Tibial nerve (tissue), 4 donors: ENCODE measurements around the gene PTH1R.

Experiments used
- EP300 ChIP-seq, 2 donors: sonication (generic); formaldehyde crosslinking; IDR thresholded peaks; one replicate each; pipeline ENCODE4 v1.6.1; 2017; ENCODE audit warnings: antibody characterized with exemption in 2 of 2, mild to moderate bottlenecking in 1 of 2
- POLR2A ChIP-seq, 2 donors: fragments of 450-650 bp; IDR thresholded peaks; one replicate each; pipeline ENCODE4 v1.6.1; 2017; ENCODE audit warnings: antibody characterized with exemption in 2 of 2, mild to moderate bottlenecking in 2 of 2, moderate library complexity in 2 of 2
- TF ChIP-seq, protein P1 (sequence below), 5 experiments: fragments of 200-600 bp in 3 of 5; fragments of 450-650 bp in 2 of 5; sonication (generic) in 3 of 5; IDR thresholded peaks; one replicate each; pipeline ENCODE4 v1.5.1; 2016 to 2019; ENCODE audit warnings: antibody characterized with exemption in 5 of 5, mild to moderate bottlenecking in 3 of 5, moderate library complexity in 2 of 5

DNA sequence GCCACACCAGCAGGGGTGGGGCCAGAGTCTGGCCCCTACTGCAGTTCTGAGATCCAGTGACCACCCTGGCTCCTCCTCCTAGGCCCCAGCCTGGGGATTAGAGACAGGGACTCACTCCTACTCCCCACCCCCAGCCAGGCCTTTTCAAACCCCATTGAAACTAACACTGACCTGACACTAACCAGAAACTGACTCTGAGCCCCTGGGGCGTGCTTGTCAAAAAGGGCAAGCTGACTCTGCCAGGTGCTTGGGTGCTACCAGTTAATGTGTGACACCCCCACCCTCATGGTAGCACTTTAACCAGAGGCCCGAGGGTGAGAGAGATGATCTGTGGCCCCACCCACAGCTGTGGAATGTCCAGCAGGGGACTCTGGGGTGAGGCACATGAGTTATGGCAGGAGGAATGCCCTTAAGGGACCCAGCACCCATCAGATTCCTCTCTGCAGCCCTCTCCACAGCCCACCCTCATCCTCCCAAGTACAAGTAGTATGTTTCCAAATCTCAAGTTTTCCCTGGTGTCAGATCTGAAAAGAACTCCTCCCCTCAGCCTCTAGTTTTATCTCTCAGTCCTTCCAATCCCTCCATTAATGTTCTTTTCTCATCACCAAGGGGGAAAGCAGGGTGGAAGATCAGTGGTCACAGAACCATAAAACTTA lies 1.4 kb downstream of the PTH1R start:
- TF ChIP-seq, protein P1, sequence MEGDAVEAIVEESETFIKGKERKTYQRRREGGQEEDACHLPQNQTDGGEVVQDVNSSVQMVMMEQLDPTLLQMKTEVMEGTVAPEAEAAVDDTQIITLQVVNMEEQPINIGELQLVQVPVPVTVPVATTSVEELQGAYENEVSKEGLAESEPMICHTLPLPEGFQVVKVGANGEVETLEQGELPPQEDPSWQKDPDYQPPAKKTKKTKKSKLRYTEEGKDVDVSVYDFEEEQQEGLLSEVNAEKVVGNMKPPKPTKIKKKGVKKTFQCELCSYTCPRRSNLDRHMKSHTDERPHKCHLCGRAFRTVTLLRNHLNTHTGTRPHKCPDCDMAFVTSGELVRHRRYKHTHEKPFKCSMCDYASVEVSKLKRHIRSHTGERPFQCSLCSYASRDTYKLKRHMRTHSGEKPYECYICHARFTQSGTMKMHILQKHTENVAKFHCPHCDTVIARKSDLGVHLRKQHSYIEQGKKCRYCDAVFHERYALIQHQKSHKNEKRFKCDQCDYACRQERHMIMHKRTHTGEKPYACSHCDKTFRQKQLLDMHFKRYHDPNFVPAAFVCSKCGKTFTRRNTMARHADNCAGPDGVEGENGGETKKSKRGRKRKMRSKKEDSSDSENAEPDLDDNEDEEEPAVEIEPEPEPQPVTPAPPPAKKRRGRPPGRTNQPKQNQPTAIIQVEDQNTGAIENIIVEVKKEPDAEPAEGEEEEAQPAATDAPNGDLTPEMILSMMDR (IDR thresholded peaks at IDR 0.05): no peak
- TF ChIP-seq POLR2A (IDR thresholded peaks at IDR 0.05): no peak
- TF ChIP-seq EP300 (IDR thresholded peaks at IDR 0.05): no peak
